HL-60/S4 treated with phorbol 12-myristate 13-acetate at 8.2 ng/mL for 4 days and 3 days (cell line): ENCODE results near the gene SMC5.

Source experiments
- in situ Hi-C: fragments of 300-500 bp; cut with MboI; formaldehyde crosslinking; loops from 2 replicates; pipeline ENCODE4 v1.15.0; 2022; ENCODE audit warnings: low sequenced_read_pairs

SMC5 gene

DNA sequence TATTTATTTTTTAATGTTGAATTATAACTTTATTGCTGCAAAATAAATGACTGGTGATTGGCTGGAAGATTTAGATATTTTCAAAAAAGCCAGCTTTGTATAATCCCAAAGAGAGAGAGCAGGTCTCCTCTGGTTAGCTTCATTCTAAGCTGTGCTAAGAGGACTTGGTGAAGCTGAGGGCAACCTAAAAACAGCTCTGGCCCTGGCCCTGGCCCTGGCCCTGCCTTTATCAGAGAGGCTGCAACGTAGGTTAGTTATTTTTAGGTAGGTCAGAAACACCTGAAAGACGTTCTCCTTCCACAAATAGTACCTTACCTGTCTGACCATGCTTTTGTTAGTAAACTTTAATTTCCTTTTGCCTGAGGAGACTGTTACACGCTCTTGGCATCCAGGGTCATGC, 97.0 kb downstream of the SMC5 start:
- in situ Hi-C loops, result no loop called here

DNA sequence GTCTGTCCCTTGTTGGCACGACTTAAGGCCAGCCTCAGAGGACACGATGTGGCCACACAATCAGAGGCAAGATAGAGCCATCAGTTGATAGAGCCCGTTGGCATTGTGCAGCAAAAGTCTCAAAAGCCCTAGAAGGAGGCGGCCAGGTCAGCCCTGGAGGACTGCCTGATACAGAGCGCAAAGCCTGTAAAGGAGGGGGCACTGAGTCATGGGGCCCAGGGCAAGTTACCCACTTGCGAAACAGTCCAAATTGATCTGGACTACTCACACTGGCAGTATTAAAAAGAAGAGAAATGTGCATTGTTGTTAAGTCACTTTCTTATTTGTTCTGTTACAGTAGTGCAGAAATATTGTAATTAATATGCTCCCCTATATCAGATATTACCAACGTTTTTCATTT, 104.2 kb downstream of the SMC5 start:
- in situ Hi-C loops, result no loop called here

DNA sequence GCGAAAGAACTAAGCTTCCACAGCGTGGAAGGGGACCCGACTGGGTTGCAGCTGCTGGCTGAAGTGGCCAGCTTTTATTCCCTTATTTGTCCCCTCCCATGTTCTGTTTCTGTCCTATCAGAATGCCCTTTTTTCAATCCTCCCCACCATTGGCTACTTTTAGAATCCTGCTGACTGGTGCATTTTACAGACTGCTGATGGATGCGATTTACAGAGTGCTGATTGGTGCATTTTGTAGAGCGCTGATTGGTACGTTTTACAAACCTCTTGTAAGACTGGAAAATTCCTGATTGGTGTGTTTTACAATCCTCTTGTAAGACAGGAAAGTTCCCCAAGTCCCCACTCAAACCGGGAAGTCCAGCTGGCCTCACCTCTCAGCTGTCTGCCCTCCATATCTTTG, 105.0 kb downstream of the SMC5 start:
- in situ Hi-C loops, result no loop called here

DNA sequence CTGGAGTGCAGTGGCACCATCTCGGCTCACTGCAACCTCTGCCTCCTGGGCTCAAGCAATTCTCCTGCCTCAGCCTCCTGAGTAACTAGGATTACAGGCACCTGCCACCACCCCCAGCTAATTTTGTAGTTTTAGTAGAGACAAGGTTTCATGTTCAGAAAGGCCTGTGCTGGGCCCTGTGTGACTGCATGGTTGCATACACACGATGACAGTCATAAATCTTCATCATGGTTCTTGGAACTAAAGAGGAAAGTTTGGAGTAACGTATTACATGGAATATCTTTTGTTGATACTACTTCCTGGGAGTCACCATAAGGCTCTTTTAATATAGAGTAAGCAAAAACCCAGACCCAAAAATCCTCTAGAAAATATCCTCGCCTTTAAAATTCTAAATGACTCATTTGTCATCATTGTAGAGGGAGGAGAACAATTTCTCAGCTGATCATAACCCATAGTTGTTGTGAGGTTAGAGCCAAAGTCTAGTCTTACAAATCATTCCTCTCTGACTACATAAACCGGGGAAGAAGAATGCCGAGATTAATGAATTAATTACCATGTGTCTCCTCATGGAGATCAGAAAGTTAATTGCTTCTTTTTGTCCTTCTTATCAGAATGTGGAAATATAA, 108.6 kb downstream of the SMC5 start:
- in situ Hi-C loops, result no loop called here

DNA sequence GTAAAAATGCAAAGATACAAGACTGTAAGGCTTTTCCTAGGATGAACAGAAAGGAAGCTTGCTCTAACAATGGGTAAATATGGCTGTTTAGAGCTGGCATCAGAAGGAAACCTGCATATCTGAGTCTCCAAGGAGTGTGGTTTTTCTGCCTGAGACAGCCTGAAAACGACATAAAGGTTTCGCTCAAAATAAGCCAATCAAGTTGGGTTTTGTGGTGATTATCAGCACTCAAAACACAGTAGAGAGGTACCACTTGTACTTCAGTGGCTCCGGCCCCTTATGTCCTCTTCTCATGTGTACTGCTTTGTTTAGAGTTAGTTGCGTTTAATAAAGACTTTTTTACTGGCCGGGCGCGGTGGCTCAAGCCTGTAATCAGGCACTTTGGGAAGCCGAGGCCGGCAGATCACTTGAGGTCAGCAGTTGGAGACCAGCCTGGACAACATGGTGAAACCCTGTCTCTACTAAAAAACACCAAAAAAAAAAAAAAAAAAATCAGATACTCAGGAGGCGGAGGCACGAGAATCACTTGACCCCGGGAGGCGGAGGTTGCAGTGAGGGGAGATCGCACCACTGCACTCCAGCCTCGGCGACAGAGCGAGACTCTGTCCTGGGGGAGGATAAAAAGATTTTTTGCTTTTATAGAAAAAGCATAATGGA, 116.3 kb downstream of the SMC5 start:
- in situ Hi-C loops, result no loop called here

DNA sequence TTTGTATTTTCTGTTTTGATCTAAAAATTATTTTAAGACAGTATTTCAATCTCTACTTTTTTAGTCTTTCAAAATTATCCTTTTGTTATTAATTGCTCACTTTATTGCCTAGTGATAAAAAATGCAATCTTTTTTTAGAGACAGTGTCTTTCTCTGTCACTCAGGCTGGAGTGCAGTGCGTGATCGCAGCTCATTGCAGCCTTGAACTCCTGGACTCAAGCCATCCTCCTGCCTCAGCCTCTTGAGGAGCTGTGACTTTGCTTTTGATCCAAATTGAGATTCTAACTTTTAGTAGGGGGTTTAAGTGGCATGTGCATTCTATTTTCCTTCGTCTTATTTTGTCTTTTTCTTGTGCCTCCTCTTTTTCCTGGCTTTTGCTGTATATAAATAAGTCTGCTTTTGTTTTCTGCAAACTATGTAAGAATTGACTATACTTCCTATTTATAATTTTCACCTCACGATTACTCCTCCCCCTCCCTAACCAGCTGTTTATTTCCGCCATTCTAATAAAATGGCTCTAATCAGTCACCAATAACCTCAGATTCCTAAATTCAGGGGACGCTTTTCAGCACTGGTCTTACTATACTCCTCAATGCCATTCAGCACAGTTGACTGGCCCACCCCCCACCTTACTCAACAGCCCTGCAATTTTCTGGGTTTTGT, 123.4 kb downstream of the SMC5 start:
- in situ Hi-C loops, result no loop called here

DNA sequence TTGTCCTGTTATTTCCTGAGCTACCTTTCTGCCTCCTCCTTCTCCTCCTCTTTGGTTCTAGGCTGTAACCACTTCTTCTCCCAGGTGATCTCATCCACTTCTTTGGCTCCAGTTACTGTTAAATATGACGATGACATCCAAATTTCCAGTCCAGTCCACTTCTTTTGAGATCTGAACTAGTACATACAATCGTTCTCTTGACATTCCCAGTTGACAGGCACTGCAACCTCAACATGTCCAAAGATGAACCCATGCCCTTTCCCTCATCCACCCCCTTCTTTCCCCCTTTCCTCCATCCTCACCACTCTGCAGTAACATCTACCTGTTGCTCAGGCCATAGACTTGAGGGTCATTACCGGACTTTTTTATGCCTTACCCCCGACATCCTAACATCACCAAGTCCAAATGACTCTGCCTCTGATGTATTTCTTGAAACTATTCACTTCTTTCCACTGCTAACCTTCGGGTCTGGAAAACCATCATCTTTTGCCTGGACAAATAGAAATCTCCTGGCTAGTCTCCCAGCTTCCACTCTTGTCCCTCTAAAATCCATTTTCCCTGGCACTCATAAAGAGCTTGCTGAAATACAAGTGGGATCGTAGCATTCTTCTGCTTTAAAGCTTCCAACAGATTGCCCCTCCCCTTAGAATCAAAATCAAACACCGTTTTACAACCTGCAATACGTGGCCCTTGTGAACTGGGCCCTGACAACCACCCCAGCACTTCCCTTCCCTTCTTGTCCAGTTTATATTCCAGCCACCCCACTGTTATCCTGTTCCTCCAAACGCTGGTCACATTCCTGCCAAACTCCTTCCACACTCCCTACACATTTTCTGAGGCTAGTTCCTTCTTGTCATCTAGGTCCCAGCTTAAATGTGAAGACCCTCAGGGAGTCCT, 124.2 kb downstream of the SMC5 start:
- in situ Hi-C loops, result no loop called here

DNA sequence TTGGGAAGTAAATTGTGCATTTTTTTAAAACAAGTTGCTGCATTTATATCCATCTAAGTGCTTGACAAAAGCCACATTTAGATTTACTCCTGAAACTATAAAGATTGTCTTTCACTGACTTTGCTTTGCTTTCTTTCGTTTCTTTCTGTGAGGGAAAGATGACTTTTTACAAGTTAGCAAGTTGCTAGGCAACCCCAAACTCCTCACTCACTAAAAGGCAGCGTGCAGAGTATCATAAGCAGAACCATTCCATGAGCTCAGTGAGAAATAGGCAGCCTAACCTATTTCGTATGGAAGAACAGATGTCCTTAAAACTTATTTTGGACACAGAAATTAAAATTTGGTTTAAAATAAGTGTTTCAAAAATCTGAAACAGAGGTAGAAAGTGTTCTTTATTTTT, 126.6 kb downstream of the SMC5 start:
- in situ Hi-C loops, result no loop called here

DNA sequence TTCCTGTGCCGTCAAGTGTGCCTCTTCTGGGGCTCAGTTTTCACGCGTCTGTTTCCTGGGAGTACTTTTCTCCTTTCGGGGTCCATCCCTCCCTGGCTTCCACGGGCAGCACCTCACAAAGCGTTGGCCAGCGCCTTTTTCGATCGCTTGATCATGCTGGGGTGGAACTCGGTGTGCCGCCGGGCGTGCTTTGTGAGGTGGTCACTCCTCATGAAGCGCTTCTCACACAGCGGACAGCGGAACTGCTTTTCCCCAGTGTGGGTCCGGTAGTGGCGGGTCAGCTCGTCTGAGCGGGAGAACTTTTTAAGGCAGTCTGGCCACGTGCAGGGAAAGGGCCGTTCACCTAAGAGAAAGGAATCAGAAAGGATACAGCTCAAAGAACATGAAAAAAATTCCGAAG, 128.9 kb downstream of the SMC5 start:
- in situ Hi-C loops, result no loop called here

DNA sequence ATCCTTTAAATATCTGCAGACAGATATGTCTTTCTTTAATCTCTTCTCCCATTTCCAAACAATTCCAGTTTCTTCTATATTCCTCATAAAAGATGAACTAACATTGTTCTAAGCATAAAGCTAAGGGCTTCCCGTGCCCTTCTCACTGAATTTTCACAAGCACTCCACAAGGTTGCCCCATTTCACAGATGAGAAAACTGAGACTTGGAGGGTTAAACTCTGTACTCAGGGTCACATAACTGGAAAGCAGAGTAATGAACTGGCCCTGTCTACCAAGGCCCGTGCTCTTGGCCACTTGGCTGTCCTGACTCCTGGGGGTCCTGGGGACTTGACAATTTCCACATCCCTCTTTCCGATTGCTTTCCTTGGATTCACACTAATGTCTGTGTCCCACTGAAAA, 130.4 kb downstream of the SMC5 start:
- in situ Hi-C loops, result no loop called here

DNA sequence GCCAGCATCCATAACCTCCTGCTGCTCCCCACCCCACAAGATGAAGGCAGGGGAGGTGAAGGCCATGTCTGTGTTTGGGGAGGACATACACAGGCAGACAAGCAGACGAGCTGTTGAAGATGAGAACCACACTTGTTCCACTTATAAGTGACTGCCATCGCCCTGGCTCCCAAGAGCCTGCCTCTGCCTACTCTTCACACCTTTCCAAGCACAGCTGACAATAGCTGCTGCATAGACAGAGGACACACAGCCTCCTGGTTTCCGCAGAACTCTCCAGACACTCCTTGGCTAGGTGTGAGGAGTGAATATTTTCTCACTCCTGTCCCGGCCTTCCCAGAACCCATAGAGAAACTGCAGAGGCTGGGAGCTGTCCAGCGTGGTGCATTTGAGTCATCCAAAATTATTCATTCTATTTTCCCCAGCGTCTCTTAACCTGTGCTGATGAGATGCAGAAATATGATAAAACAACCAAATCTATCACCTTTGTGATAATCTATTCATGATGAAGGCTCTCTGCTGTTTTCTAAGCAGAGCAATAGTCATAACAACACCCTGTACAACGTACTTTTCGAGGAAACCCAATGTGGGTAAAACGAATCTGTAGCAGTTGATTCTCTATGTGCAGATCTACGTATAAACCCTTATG, 131.0 kb downstream of the SMC5 start:
- in situ Hi-C loops, result no loop called here

DNA sequence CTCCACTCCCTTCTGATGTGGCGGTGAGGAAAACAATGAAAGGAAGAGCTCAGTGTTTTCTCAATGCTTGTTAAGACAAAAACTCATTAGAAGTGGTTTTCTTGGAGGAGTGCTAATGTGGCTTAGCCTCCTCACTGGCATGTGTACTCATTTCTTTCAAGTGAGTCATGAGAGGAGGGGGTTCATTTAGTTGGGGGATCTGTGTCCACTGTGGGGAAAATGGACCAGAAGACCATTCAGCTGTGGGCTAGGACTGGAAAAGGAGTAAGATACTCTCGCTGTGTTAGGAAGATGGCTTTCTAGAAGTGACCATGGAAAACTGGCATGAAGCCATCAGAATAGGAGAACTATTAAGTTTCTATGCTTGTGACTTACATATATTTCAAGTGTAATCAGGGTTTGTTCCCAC, 132.2 kb downstream of the SMC5 start:
- in situ Hi-C loops, result no loop called here

DNA sequence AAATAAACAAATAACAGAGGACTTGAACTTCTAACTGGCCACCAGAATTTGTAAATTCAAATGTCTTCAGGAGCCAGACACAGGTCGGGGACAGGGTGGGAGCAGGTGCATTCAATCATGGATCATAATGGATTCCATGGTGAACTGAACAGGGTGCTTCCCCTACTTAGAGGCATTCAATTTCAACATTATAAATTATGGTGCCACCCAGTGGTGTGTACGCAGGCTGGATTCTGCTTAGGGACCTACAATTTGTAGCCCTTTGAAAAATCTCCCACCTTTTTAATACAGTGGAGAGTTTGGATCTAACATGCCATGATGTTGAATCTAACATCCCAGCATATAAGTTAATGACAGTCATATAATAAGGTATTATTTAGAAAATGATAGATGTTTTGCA, 133.4 kb downstream of the SMC5 start:
- in situ Hi-C loops, result no loop called here

DNA sequence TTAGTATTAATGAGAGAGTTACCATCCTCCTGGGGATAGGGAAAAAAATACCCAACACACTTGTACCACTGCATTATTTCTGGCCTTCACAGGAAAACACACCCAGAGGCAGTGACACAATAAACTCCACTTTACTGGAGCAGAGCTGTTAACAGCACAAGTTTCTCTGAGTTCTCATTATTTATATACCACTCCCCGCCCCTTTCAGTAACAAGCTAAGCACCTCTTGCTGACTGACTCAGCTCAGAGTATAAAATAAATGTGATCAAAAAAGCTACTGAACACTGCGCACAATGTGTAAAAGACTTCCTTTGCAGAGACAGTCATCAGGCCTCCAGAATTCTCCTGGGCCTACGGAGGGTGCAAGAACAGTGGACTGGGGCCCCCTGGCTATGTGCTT, 134.1 kb downstream of the SMC5 start:
- in situ Hi-C loops, result no loop called here

DNA sequence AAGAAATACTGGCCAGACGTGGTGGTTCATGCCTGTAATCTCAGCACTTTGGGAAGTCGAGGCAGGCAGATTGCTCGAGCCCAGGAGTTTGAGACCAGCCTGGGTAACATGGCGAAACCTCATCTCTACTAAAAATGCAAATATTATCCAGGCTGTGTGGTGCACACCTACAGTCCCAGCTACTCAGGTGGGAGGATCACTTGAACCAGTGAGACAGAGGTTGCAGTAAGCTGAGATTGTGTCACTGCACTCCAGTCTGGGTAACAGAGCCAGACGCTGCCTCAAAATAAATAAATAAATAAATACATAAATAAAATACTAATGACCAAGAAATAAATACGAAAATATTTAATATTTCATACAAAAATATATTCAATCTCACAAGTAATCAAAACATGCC, 136.9 kb downstream of the SMC5 start:
- in situ Hi-C loops, result no loop called here

DNA sequence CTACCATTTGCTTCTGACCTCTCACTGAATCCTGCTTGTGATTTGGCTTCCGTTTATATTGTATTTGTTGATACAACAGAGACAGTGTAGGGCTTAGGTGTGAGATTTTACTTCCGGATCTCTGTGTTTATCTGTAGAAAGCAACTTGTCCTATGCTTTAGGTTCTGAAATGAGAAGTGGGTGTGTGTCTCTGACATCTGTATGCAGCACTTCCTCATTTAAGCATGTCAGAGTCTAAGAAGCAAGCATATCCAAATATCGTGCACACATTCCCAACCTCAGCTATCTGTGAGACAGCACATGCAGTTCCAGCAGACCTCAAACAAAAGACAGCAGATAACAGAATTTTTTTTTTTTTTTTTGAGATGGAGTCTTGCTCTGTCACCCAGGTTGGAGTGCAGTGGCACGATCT, 139.4 kb downstream of the SMC5 start:
- in situ Hi-C loops, result no loop called here

DNA sequence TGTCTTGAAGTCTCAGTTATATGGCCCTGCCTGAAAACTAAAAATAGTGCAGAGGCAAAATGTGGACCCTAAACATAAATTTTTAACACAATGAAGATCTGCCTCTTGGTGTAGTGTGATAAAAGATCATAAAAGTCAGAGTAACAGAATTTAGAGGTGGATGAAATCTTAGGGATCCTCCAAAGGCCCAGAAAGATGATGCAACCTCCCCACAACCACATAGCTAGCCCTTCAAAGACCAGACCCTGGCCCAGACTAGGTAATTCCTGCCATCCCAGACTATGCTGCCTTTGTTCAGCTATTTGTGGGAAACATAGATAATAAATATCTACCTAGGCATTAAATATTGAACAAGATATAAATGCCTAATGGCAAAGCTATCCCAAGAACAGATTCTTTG, 140.4 kb downstream of the SMC5 start:
- in situ Hi-C loops, result no loop called here

DNA sequence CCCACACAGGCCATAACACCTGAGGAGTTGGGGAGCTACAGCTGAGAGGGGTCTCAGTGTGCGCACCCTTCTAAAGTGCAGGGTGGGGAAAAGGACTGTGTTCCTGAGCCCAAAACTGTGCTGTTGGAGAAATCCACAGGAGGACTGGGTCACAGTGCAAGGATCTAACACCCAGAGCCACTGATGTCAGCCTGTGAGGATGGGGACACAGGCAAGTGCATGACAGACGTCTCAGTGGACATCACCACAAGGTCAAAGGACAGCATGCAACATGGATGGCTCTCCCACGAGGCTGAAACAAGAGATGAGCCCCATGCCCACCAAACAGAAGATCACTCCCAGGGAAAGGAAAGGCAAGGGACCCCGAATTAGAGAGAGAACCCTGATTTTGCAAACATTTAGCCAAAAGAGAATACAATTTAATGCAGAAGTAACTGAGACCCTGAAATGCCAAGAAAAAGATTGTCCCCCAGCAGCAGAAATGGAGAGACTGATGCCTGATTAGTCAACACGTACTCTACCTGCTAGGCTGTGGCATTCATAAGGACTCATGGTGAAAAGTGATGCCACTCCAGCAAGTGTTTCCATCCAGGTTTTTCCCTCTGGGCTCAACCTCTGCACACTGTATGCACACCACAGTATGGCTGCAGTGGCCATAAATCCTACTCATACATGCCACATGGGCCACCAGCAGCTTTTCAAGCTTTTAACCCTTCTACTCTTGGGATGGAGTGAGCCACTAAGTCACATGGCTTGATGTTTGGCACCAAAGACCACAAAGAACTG, 141.5 kb downstream of the SMC5 start:
- in situ Hi-C loops, result loop anchor here (25.0 kb wide), 1 partner anchor 187 kb away; no protein-coding TSS in a partner anchor

DNA sequence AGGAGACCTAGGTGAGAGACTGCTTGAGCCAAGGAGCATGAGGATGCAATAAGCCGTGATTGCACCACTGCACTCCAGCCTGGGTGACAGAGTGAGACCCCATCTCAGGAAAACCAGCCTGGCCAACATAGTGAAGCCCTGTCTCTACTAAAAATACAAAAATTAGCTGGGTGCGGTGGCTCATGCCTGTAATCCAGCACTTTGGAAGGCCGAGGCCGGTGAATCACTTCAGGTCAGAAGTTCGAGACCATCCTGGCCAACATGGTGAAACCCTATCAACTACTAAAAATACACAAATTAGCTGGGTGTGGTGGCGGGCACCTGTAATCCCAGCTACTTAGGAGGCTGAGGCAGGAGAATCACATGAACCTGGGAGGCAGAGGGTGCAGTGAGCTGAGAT, 142.5 kb downstream of the SMC5 start:
- in situ Hi-C loops, result loop anchor here (25.0 kb wide), 1 partner anchor 186 kb away; no protein-coding TSS in a partner anchor

DNA sequence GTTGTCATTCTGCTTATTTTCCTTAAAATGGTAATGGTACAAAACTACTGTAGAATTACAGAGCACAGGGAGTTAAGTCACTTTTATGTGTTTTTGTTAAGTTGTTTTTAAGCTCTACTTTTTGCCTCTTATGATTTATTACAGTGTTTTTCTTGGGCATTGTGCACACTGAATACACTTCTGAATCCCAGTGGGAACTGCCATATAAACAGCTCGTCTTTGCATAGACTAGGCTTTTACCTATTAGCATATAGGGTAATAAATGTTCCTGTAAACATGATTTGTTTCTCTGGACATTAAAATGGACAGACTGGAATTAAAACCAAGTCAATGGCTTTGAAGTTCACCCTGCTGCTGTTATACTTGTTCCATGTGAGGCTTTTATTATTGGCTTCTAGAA, 143.4 kb downstream of the SMC5 start:
- in situ Hi-C loops, result loop anchor here (25.0 kb wide), 1 partner anchor 185 kb away; no protein-coding TSS in a partner anchor
